Right lobe of liver (tissue), 6 donors: ENCODE data around the gene NELFB. TPM values are rescaled to one million over a fixed set of nuclear protein-coding genes. Genes with fewer than 3 reads are reported as not detected.
"Not testable (repeated sequence)": the region's sequence is repeated elsewhere in the genome, so short reads cannot be mapped to it uniquely, and the experiment has no call there.

Experiments
- ATAC-seq, 4 donors: fragments of 200-7000 bp; cut with Tn5 transposase; one replicate each; pipeline ENCODE4 v1.9.1; 2020; ENCODE audit warnings: mild to moderate bottlenecking in 4 of 4, moderate library complexity in 4 of 4
- DNase-seq, 3 donors: peaks; one replicate each; pipeline ENCODE4 v3.0.0-alpha.2; 2020
- H3K27ac ChIP-seq, 3 donors: fragments of 200-600 bp; one replicate each; pipeline ENCODE4 v1.8.0; 2022
- H3K27me3 ChIP-seq, 2 donors: fragments of 200-600 bp; one replicate each; pipeline ENCODE4 v1.8.0; 2022
- H3K36me3 ChIP-seq, 4 donors: fragments of 200-600 bp; sonication (generic) in 1 of 4; one replicate each; pipeline versions ENCODE4 v1.5.1 to v1.8.0; 2017 to 2022; ENCODE audit warnings: control low read depth in 1 of 4
- H3K4me1 ChIP-seq, 4 donors: fragments of 200-600 bp; sonication (generic) in 1 of 4; one replicate each; pipeline versions ENCODE4 v1.5.1 to v1.8.0; 2017 to 2022; ENCODE audit warnings: control low read depth in 1 of 4
- H3K4me3 ChIP-seq, 3 donors: fragments of 200-600 bp; one replicate each; pipeline ENCODE4 v1.8.0; 2022
- H3K9me3 ChIP-seq, 4 donors: fragments of 200-600 bp; sonication (generic) in 1 of 4; one replicate each; pipeline versions ENCODE4 v1.5.1 to v1.8.0; 2017 to 2022; ENCODE audit warnings: control low read depth in 1 of 4
- CTCF ChIP-seq, 4 donors: fragments of 200-600 bp in 3 of 4; fragments of 450-650 bp in 1 of 4; IDR thresholded peaks; one replicate each; pipeline versions ENCODE4 v1.5.1 to v1.8.0; 2016 to 2022; ENCODE audit warnings: antibody characterized with exemption in 4 of 4, mild to moderate bottlenecking in 2 of 4
- POLR2A ChIP-seq: fragments of 450-650 bp; IDR thresholded peaks from one replicate; pipeline ENCODE4 v1.6.1; 2017; ENCODE audit warnings: antibody characterized with exemption, mild to moderate bottlenecking
- WGBS: methylation state at CpG from one replicate; pipeline ENCODE4 v1.1.6; 2018; ENCODE audit warnings: low coverage, low lambda C conversion rate; ENCODE audit not compliant: insufficient coverage; ENCODE audit errors: missing lambda C conversion rate; 5-methylcytosine and 5-hydroxymethylcytosine counted together
- intact Hi-C, 2 donors: fragments of 100-400 bp; cut with DNase I; formaldehyde crosslinking; loops; one replicate each; pipeline versions ENCODE4 v1.11.2 to v1.14.1; 2022
- total RNA-seq, 6 experiments: library from RNA; depleted of rRNA in 2 of 6; stranded (reverse); fragments of >200 nt in 2 of 6; fragmentation: NEBNext Ultra II Directional in 3 of 6; extraction: Animal tissue kit (Norgen Biotek cat#: 25700) in 3 of 6; gene quantifications; one replicate each; pipeline versions ENCODE4 v1.1.0 to v1.2.4, GENCODE V29; 2016 to 2023
- donor health status: DM: no; HTN: yes; CAD: no.
- donor health status: DM: no; HTN: no; CAD: no.
- donor health status: DM: no; HTN: no; CAD: no.
- donor health status: DM: no; HTN: yes; CAD: no.
- donor health status: DM: no; HTN: yes; CAD: no.

NELFB gene
- total RNA-seq, 6 experiments from 2014 or later = 15.6 to 21.6 (median 20.1) TPM

- peak in 2 of 3 donors; percentile 31 to 38 for DNase-seq
- H3K36me3 ChIP-seq = peaks cover 0 to 27% (median 2%) of the 10 kb centered on the region in 4 donors
- H3K27ac ChIP-seq, ATAC-seq, H3K4me3 ChIP-seq, H3K9me3 ChIP-seq, intact Hi-C loops, H3K4me1 ChIP-seq, H3K27me3 ChIP-seq: not testable (repeated sequence)
- WGBS = 41% methylated on average over 15 of the region's 15 CpGs
- peak; percentile 33 to 49 (median 44) for TF ChIP-seq CTCF (IDR thresholded peaks at IDR 0.05)
These were observed 7.2 kb downstream of the NELFB start for GRCh38 chr9:137262173-137262908.

- H3K36me3 ChIP-seq = peaks cover 0 to 25% (median 2%) of the 10 kb centered on the region in 4 donors
- no peaks in the 10 kb centered on the region for H3K9me3 ChIP-seq
- intact Hi-C loops = no loop called here
- no CpG with 5 or more reads among the region's 24 CpGs for WGBS
- no peak overlapping the region for H3K4me3 ChIP-seq
- no peak overlapping the region for H3K27ac ChIP-seq
- H3K4me1 ChIP-seq = peaks cover 0 to 3% (median 0%) of the 10 kb centered on the region in 4 donors
- DNase-seq = peak in 1 of 3 donors; percentile 49
- H3K27me3 ChIP-seq = no peaks in the 10 kb centered on the region
- peak in 1 of 4 donors; percentile 12 for ATAC-seq
- no peak for TF ChIP-seq POLR2A
- TF ChIP-seq CTCF (IDR thresholded peaks at IDR 0.05) = no peak
These were observed 7.8 kb downstream of the NELFB start for GRCh38 chr9:137262909-137263285.

GRCh38 chr9:137263506-137263905 is 8.4 kb downstream of the NELFB start:
- DNase-seq = peak in 1 of 3 donors; percentile 48
- WGBS = 30% methylated on average over 8 of the region's 10 CpGs
- Histone ChIP-seq H3K27ac (no peak overlapping the region), H3K9me3 (no peaks in the 10 kb centered on the region), H3K36me3 (peaks cover 0 to 21% (median 2%) of the 10 kb centered on the region in 4 donors), H3K27me3 (no peaks in the 10 kb centered on the region), H3K4me3 (no peak overlapping the region), H3K4me1 (peaks cover 0 to 9% (median under 1%) of the 10 kb centered on the region in 4 donors)
- TF ChIP-seq POLR2A = no peak
- TF ChIP-seq CTCF (IDR thresholded peaks at IDR 0.05) = no peak
- ATAC-seq = peak in 3 of 4 donors; percentile 4 to 29 (median 15)
- intact Hi-C loops = no loop called here

GRCh38 chr9:137264067-137264466 is 8.9 kb downstream of the NELFB start:
- TF ChIP-seq POLR2A (no peak), CTCF (IDR thresholded peaks at IDR 0.05) (no peak)
- ATAC-seq (no peak), DNase-seq (peak in 1 of 3 donors; percentile 51)
- Histone ChIP-seq H3K36me3 (peaks cover 0 to 16% (median 2%) of the 10 kb centered on the region in 4 donors), H3K4me3 (no peak overlapping the region), H3K27me3 (no peaks in the 10 kb centered on the region), H3K9me3 (no peaks in the 10 kb centered on the region), H3K27ac (no peak overlapping the region), H3K4me1 (peaks cover 0 to 15% (median 4%) of the 10 kb centered on the region in 4 donors)
- intact Hi-C loops = no loop called here
- no CpG with 5 or more reads among the region's 22 CpGs for WGBS
